Fibroblast of mammary gland (primary cell): ENCODE measurements around the gene PMP22.

Experiments used
- DNase-seq: peaks from one replicate; pipeline ENCODE4 v3.0.0-alpha.2; 2010; ENCODE audit warnings: low read depth
- H3K4me3 ChIP-seq: 2 replicates; pipeline ENCODE4 v1.5.1; 2011; ENCODE audit warnings: low read depth, mild to moderate bottlenecking, low read length, moderate library complexity; ENCODE audit not compliant: control insufficient read depth
- TF ChIP-seq, protein P1 (sequence below): conservative IDR thresholded peaks from 2 replicates; pipeline ENCODE4 v1.5.1; 2011; ENCODE audit warnings: low read depth, low read length, inconsistent platforms; ENCODE audit not compliant: control insufficient read depth, insufficient read depth

The PMP22 gene

DNA sequence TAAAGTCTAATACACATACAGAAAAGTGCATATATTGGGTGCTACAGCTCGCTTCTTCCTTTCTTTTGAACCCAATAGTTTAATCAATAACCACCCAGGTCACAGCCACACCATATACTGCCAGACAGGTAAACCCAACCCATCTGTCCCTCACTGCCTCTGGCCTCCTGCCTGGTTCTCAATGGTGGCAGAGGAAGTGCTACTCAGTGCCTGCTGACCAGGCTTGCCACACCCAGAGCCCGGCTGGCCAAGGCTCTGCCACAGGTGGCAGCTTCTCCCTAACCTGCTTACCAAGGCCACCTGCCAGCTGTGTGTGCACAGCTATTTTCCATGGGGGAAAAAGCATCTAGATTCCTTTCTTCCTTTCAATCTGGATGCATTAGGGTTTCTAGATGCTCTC, 584 bp downstream of the PMP22 start:
- peak overlapping the region; percentile 50 for H3K4me3 ChIP-seq
- no peak for DNase-seq

DNA sequence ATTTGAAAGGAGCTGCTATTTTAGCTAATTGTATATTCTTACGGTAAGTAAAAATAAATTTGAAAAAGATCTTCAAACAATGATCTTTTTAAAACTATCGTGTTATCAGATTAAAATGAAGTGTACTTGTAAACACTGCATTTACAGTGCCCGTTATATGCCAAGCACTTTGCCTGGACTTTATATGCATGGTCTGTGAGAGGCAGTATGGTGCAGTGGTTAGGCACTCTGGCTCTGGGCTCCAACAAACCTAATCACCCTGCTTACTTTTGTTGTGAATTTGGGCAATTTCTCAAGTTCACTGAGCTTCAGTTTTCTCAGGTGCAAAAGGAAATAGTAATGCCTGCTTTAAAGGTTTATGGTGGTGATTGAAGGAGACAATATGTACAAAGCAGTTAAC, 1.4 kb downstream of the PMP22 start:
- peak overlapping the region; percentile 76 for H3K4me3 ChIP-seq
- TF ChIP-seq, protein P1, sequence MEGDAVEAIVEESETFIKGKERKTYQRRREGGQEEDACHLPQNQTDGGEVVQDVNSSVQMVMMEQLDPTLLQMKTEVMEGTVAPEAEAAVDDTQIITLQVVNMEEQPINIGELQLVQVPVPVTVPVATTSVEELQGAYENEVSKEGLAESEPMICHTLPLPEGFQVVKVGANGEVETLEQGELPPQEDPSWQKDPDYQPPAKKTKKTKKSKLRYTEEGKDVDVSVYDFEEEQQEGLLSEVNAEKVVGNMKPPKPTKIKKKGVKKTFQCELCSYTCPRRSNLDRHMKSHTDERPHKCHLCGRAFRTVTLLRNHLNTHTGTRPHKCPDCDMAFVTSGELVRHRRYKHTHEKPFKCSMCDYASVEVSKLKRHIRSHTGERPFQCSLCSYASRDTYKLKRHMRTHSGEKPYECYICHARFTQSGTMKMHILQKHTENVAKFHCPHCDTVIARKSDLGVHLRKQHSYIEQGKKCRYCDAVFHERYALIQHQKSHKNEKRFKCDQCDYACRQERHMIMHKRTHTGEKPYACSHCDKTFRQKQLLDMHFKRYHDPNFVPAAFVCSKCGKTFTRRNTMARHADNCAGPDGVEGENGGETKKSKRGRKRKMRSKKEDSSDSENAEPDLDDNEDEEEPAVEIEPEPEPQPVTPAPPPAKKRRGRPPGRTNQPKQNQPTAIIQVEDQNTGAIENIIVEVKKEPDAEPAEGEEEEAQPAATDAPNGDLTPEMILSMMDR, result no peak
- DNase-seq, result peak; percentile 22

More for the DNA sequence above, 584 bp downstream of the PMP22 start:
- TF ChIP-seq, protein P1, result no peak

DNA sequence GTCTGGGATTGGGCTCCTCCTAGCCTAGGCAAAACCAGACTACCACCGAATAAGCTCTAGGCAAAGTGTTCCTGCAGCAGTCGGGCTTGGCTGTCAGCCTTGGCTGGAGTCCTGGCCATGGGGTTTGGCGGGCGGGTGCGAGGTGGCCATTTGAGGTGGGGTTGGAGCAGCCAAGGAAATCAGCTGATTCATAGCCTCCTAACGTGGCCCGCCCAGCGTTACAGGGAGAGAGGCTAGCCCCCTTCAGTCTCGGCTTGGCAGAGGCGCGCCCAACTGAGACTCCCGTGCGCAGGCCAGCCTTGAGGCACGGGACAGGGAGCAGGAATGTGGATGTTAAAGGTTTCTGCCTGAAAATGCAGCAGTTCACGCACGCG, 1.9 kb downstream of the PMP22 start:
- TF ChIP-seq, protein P1, result no peak
- peak overlapping the region; percentile 76 for H3K4me3 ChIP-seq
- peak; percentile 88 for DNase-seq

DNA sequence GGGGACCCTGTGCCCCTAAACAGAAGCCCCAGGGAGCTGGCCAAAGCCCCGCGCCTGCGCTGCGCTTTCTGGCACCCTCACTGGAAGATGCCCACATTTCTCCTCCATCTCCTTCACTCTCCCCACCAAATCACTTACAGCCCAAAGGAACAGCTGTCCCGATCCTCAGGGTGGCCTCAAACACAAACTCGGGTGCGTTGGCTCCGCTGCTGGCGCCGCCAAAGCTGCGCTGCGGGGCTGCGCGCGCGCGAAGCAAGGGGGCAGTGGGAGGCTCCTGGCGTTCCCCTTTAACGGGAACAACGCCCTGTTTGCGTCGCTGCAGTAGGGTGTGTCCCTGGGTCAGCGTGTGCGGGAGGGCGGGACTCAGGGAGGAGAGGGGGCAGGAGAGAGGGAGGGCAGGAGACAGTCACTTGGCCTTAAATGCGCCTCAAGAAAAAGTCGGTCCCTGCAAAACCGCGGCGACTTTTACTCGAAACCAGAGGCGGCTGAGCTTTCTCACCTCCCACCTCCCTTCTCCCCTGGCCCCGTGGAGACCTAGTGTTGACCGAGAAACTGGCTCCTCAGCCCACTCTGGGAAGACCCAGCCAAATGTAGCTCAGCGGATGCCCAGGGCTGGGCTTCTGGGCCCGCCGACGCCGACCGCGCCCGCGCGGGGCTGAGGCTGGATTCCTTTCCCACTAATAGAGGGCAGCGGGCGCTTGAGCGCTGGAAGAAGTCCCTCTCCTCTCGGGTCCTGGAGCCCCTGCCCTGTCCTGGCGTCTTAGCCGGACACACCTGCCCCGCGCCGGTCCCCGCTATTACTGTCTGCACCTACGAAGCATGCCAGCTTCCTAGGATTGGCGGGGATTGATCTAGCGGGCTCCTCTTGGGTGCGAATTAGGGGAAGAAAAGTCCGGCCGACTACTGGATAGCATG, 2.6 kb downstream of the PMP22 start:
- TF ChIP-seq, protein P1, result no peak
- peak; percentile 94 for DNase-seq
- H3K4me3 ChIP-seq, result peak overlapping the region; percentile 76

DNA sequence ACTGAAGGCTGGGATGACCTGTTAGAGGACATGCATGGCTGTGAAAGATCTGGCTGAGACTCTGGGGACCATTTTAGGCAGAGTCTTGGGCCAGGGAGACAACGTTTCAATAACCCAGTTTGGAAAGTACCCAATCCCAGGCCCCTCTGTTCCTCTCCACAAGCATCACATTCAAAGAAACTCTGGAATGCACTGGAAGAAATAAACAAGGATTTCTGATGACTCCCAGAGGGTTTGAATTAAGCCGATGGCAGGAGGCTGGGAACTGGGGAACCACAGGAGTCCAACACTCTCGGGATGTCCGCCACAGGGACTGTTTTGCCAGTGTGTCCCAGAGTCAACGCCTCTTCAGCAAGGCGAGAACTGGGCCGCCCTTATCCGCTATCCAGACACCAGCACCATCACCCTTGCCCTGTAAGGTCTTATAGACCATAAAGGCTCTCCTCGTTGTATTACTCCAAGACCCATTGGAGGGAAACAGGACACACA, 3.3 kb downstream of the PMP22 start:
- DNase-seq, result no peak
- TF ChIP-seq, protein P1, result no peak
- H3K4me3 ChIP-seq, result peak overlapping the region; percentile 76

DNA sequence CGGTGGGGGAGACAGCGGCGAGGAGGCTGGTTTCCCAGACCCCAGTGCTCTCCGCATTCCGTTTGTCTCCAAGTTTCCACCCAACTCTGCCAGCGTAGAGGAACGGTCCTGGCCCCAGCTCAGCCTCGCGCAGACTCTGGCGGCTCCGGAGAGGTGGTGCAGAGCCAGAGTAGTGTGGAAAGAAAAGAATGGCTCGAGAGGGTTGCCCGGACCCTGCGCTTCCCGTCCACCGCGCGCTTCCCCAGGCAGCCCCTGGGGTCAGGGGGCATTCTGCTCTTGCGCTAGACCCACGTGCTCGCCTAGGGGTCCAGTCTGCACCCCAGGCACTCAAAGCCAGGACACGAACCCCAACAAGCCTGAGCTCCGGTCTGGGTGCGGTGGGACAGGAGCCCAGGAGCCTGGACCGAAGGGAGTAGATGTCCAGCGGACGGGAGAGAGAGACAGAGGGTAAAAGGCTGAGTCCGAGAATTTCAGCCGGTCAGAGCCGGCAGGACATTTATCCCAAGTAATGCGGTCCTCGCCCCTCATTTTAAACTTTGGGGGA, 3.8 kb downstream of the PMP22 start:
- peak overlapping the region; percentile 76 for H3K4me3 ChIP-seq
- DNase-seq, result peak; percentile 50
- TF ChIP-seq, protein P1, result peak; percentile 15
